Stimulated activated CD8-positive, alpha-beta memory T cell treated with anti-CD3 and anti-CD28 coated beads, Interleukin-12 subunit alpha, Interleukin-12 subunit beta, amount 100 ng/mL, for 24 hours (primary cell): ENCODE data around the gene A4GALT.
"Not testable (repeated sequence)": the region's sequence is repeated elsewhere in the genome, so short reads cannot be mapped to it uniquely, and the experiment has no call there.

Source experiments
- DNase-seq: peaks from one replicate; pipeline ENCODE4 v3.0.0-alpha.2; 2020; ENCODE audit errors: extremely low read depth

Gene A4GALT

DNA sequence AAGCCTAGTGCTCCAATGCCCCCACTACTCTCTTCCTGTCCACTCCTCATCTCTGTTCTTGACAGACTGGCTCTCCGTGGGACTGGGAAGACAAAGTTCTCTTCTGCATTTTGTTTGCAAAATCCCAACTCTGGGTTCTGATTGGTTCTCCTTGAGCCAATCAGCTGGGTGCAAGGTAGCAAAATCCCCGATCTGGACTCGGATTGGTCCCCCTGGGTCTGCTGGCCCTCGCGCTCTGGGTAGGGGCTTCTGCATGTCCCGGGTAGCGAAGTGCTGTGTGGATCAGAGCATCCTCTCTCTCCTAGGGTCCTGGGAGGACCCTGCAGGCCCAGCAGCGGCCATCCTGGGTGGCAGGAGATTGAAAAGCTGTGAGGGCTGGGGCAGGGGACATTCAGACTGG, 22.3 kb upstream of the A4GALT start:
- no peak for DNase-seq

- not testable (repeated sequence) for DNase-seq
Observed at GRCh38 chr22:42740320-42740719, 19.6 kb upstream of the A4GALT start.

DNA sequence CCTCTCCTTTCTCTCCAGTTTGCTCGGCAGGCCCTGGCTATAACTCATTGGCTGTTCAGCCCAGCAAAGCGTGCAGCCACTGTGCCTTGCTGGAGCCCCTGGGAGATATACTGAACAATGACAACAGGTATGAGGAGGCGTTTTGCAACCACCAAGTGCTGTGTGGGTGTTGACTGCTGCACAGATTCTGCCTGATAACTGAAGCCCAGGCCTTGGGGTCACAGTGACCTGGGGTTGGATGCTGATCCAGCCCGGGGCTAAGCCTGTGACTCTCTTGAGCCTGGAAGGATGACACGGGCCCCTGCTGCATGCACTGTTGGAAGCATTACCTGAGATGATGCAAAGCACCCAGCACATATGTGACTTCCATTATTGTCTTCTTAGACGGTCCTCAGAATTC, 13.7 kb upstream of the A4GALT start:
- DNase-seq = no peak

DNA sequence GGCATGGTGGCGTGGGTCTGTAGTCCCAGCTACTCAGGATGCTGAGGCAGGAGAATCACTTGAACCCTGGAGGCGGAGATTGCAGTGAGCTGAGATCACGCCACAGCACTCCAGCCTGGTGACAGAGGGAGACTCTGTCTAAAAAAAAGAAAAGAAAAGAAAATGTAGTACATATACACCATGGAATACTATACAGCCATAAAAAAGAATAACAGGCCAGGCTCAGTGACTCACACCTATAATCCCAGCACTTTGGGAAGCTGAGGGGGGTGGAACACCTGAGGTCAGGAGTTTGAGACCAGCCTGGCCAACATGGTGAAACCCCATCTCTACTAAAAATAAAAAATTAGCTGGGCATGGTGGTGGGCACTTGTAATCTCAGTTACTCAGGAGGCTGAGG, 12.7 kb upstream of the A4GALT start:
- not testable (repeated sequence) for DNase-seq

GRCh38 chr22:42732081-42732480, 11.4 kb upstream of the A4GALT start:
- DNase-seq = no peak

- DNase-seq = no peak
Observed at GRCh38 chr22:42726811-42727210, 6.1 kb upstream of the A4GALT start.

GRCh38 chr22:42725606-42726355, 5.1 kb upstream of the A4GALT start:
- DNase-seq = no peak

DNA sequence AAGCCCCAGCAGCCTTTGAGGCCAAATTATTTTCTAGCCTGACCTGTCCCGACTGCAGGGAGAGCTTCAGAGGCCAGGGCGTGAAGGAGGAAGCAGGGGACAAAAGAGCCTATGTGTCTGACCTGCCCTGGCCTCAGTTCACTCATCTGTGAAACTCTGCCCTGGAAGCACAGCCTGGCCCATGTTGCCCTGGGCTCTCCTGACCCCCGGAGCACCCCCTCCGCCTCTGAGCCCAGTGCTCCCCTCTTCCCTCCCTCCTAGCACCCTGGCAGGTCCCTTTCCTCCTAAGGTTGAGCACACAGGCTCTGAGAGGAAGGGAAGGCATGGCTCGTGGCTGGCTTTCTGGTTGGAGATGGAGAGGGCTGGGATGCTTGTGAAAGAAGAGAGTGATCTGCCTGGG, 3.4 kb upstream of the A4GALT start:
- no peak for DNase-seq

GRCh38 chr22:42721045-42721434, 370 bp upstream of the A4GALT start:
- DNase-seq = no peak

- no peak for DNase-seq
Observed at GRCh38 chr22:42719656-42720262, 911 bp downstream of the A4GALT start.

GRCh38 chr22:42719133-42719532, 1.5 kb downstream of the A4GALT start:
- no peak for DNase-seq

- no peak for DNase-seq
Observed at GRCh38 chr22:42717197-42717928, 3.3 kb downstream of the A4GALT start.

DNA sequence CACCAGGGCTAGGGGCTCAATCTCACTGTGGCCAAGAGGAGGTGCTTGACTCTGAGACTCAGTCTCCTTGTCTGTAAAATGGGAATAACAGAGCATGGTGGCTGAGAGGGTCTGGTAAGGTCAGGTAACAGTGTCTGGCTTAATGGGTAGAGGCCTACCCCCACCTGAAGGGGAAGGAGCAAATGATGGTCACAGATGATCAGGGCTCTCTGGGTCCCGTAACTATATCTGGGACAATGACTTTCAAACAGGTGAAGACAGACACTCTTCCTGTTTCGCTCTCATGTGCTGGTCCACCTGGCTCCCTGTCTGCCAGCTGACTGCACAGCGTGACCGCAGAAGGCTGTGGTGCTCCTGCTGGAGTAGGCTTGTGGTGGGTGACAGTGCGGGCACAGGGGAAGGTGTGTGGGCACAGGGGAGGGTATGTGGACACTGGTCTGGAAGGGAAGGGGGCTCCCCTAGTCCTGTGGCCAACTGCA, 4.0 kb downstream of the A4GALT start:
- no peak for DNase-seq

GRCh38 chr22:42716221-42716620, 4.4 kb downstream of the A4GALT start:
- no peak for DNase-seq

- no peak for DNase-seq
Observed at GRCh38 chr22:42714768-42715390, 5.8 kb downstream of the A4GALT start.

DNA sequence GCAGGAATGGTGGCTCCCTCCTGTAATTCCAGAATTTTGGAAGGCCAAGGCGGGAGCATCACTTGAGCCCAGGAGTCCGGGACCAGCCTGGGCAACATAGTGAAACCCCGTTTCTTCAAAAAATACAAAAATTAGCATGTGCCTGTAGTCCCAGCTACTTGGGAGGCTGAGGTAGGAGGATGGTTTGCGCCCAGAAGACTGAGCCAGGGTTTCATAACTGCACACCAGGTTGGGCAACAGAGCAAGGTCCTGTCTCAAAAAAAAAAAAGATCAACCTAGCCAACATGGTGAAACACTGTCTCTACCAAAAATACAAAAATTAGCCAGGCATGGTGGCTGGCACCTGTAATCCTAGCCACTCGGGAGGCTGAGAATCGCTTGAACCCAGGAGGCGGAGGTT, 6.4 kb downstream of the A4GALT start:
- DNase-seq = no peak

DNA sequence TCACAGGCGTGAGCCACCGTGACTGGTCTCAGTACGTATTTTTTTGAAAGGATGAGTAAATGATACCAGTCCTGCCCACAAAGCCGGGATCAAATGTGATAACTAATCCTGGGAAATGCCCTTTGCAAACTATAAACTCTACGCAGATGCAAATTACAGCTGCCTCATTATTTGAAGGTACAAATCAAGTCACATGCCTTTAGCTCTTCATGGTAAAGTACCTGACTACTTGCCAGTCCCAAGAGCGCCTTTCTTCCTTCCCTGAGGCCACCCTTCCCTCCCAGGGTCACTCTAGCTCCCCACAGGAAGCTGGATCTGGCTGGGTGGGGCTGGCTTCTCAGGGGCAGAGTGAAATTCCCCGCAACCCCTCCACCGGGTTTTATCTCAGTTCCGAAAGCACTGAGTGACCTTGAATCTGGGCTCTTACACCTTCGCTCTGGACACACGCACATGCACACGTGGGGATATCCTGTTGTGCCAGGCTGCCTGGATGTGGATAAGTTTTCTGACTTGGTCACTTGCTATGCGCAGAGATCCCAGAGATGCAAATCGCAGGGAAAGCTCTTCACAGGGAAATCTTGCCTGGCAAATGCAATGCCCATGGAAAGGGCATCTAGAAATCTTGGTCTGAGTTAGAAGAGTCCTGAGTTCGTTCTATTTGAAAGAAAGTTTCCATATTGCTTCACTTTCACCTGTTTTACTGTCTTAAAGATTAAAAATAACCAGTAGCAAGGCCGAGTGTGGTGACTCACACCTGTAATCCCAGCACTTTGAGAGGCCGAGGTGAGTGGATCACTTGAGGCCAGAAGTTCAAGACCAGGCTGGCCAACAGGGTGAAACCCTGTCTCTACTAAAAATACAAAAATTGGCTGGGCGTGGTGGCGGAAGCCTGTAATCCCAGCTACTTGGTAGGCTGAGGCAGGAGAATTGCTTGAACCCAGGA, 8.5 kb downstream of the A4GALT start:
- DNase-seq = no peak

DNA sequence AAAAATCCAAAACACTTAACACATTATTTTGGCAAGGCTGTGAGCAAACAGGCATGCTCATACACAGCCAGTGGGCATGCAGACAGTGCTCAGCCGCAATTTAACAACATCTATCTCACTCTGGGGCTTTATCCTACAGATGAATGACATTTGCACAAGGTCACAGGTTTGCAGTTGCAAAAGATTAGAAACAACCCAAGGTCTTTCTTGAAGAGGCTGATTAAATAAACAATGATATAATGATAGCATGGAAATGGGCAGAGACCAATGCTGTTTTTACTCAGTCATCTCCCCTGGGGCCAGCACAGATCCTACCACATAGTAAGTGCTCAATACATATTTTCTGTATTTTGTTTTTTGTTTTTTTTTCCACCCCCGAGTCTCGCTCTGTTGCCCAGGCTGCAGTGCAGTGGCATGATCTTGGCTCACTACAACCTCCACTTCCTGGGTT, 9.4 kb downstream of the A4GALT start:
- no peak for DNase-seq

GRCh38 chr22:42708417-42708816, 12.3 kb downstream of the A4GALT start:
- no peak for DNase-seq

DNA sequence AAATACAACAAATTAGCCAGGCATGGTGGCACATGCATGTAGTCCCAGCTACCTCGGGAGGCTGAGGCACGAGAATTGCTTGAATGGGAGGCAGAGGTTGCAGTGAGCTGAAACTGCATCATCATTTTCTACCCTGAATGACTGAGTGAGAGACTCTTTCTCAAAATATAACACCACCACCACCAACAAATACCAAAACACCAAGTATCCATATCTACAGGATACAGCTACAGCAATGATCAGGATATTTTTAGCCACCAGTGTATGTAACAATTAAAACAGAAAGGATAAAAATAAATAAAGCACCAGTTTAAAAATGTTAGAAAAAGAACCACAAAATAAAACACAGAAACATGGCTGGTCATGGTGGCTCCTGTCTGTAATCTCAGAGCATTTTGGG, 13.2 kb downstream of the A4GALT start:
- DNase-seq = no peak

DNA sequence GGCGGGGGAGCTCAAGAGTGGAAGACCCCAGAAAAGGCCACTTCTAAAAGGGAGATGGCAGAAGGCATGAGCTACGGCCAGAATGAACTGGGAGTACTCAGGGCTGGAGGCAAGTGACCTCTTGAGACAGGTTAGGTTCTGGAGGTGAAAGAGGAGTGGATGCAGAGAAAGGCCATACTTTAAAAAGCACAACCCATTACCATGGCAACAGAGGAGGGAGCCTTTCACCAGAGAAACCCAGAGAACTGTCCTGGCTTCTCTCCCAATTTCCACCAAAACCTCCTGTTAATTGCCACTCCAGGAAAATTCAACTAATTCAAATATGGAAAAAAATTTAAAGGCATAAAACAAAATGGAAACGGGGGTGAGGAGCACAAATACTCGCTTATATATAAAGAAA, 15.8 kb downstream of the A4GALT start:
- DNase-seq = no peak
